Activated CD8-positive, alpha-beta memory T cell treated with anti-CD3 and anti-CD28 coated beads for 1 hour (primary cell): Measurements from ENCODE around the gene ANKS1B.
"Not testable (repeated sequence)": the region's sequence is repeated elsewhere in the genome, so short reads cannot be mapped to it uniquely, and the experiment has no call there.

ENCODE experiments used
- DNase-seq, 2 donors: peaks; one replicate each; pipeline ENCODE4 v3.0.0-alpha.2; 2020; ENCODE audit warnings: low read depth in 1 of 2; ENCODE audit errors: extremely low read depth in 1 of 2

ANKS1B gene

DNA sequence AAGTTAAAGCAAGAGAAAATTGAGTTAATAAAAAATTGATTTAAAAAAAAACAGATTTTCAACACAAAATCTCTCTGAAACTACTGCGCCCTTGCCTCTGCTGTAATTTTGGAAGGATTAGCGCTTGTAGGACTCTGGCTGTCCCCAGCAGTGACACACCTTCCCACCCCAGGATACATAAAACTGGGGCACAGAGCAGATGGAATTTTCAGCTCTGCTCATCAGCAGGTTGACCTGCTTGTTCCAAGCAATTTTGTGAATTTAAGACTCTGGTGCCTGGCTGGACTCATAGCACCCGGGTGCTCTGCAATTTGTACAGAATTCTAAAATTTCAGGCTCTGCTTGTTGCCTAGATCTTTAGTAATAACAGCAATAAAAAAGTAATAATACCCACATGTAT lies 595.0 kb downstream of the ANKS1B start:
- DNase-seq = no peak

DNA sequence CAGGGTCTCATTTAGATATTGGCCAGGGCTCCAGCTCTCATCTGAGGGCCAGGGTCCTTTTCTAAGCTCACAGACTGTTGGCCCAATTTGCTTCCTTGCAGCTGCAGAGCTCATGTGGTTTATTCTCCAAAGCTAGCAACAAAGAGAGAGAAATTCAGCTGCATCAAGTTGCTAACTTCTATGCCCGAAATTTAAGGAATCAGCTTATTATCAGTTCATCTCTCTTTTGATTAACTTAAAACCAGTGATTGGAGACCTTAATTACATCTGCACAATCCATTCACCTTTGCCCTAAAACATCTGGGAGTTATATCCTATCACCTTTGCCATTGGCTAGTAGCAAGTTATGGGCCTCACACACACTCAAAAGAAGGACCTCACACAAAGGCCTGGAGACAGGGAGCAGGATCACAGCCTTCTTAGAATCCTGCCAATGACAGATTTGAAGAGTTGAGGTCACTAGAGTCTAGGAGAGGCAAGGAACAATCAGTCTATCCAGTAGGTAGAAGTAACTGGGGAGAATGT lies 596.0 kb downstream of the ANKS1B start:
- DNase-seq = no peak

DNA sequence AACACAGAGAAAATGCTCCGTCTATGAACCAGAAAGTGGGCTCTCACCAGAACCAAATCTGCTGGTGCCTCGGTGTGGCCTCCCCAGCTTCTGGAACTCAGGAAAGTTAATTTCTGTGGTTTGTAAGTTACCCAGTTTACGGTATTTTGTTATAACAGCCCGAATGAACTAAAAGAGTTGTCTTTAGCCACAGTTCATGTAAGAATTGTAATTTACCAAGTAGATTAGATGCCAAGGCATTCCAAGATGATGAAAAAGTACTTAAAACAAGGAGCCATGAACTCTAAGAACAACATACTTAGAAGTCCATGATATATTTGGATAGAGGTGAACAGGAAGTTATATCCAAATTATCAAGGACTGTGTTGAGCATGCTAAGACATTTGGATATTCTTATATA lies 597.1 kb downstream of the ANKS1B start:
- DNase-seq = no peak

DNA sequence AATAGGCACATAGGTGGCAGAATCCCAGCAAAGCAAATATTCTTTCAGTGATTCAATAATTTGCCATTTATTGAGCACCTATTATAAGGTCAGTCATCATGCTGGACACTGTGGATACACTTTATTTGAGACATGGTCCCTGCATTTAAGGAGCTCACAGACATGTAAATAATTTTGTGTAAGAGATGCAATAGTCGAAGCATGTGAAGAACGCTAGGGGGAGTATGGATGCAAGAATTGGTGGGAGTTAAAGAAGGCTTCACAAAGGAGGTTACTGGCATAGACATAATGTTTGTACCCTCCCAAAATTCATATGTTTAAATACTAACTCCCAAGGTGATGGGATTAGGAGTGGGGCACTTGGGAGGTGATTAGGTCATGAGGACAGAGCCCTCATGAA lies 597.8 kb downstream of the ANKS1B start:
- DNase-seq = no peak

DNA sequence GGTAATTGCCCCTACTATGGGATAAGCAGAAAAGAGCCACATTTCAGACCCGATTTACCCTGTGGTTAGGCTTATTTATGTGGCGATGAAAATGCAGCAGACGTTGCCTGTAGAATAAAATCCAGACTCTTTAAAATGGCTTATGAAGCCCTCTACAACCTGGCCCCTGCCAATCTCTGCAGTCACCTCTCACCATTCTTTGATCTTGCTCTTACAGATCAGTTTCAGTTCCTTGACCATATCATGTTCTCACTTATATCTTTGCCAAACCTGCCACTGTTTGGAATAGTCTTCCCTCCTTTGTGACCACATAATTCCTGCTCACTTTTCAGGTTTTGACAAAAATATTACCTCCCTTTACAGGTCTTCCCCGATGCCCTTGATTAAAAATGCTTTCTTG lies 601.5 kb downstream of the ANKS1B start:
- DNase-seq = no peak

DNA sequence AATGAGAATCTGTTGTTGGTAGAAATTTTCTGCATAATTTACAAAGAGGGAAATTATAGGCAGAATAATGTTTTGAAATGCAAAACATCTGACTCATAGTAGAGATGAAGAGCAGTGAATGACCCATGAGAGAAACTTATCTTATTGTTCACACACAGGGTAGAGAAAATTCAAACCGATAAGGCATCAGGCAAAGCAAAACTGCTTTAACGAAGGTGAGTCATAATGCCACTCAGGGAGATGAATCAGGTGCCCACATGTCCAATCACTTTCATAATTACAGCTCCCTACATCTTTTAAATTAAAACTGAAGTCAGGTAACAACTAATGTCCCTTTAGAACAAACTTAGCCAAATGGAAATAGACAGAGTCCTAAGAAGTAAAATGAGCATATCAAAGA lies 602.7 kb downstream of the ANKS1B start:
- DNase-seq = no peak

DNA sequence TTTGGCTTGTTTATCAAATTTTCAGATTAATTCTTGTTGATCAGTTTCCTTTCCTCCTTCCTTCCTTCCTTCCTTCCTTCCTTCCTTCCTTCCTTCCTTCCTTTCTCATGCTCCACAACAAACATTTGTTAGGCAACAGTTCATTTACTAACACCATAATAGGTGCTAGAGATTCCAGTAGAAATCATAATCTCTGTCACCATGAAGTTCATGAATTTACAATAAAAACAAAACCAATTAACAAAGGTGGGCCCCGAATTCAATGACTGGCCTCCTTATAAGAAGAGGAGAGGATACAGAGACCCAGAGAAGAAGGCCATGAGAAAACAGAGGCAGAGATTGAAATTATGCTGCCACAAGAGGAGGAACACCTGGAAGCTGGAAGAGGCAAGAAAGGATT lies 604.0 kb downstream of the ANKS1B start:
- no peak for DNase-seq

DNA sequence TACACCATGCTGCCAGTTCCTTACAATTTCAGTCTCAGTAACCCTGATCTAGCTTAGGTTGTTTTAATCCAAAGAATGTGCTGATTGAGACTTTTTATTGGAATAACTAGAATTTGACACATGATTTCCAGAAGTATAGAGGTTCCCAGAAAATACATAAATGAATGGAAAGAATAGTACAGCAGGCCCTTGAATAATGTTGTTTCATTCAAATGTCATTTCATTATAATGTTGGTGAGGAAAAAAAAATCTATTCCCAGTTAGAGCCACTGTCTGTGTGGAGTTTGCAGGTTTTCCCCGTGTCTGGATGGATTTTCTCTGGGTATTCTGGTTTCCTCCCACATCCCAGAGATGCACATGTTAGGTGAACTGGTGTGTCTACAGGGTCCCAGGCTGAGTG lies 610.7 kb downstream of the ANKS1B start:
- DNase-seq = no peak

DNA sequence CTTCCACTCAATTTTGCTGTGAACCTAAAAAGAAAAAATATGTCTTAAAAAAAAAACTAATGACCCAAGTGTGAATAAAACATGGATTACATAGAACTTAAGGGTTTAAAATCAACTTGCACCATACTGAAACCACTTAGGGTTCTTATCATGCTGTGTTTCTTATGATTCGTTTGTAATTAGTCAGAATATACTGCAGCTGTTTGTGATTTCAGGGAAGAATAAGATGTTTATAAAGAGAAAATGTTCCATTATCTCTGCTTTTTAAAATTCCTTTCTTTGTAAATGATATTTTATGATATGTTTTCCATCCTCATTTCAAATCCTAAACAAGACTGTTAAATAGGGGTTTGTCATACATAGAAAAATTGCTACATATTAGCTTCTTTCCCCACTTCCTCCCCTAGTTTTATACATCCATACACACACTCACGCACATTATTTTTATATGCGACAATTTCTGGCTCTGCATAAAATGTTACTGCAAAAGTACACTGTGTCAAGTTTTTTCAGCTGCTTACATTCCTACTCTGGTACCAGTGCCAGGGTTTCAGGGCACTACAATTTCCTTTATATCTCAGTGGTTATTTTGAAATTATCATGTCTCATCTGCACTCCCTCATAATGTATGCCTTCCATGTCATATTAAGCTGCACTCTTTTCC lies 612.3 kb downstream of the ANKS1B start:
- no peak for DNase-seq

DNA sequence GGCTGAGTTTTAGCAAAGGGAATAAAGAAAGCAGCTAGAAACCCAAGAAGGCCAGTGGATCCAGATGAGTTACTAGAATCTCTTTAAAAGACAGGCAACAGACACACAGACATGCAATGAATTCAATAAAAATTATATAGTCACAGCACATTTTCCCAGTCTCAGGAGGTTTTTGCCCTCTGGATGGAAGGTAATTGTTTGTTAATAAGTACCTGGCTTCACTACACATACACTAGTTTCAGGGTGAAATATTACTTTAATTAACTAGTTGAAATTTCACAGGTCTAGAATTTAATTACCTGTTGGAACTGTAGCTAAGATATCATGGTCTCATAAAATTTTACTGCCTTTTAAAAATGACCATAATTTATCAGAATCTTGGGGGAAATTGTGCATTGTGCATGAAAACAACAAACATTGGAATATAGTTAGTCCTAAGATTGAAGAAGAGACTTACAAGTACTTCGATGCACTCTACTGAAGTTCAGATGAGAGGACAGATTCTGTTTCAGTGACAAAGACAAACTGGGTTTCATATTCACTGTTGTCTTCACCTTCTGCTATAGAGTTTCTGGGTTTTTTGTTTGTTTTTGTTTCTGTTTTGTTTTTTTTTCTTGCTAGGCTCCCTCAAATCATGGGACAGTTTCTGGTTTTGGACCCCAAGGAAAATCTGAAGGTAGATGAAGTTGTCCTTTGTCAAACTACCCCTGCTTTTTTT lies 614.2 kb downstream of the ANKS1B start:
- no peak for DNase-seq

DNA sequence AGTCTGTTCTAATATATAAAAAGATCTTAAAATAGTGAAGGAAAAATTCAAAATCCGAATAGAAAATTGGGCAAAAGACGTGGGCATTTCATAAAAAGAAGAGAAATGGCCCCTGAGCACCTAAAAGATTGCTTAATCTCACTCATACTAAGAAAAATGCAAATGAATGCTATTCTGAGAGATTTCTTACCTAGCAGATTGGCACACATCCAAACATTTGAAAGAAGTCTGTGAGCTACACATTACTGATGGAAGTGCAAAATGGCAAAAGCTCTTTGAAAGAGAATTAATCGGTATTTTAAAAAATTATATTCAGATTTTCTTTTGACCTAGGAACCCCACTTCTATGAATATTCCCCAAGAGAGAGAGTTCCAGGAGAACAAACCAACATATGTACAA lies 617.6 kb downstream of the ANKS1B start:
- no peak for DNase-seq

DNA sequence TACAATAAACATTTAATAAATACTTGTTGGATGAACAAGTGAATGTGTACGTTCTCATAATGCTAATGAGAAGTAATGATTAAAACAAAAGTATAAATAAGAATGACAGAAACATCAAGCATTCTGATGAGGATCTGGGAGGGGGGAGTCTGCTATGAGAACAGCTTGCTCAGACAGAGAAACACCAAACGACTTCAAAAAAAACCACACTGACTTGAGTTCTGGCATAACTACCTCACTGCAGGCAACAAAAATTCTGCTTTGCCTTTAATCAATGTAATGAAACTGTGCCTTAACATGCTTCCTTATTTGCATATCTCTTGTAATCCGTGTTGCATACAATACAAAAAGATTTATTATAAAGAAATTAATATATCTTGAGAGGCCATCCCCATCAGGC lies 632.5 kb downstream of the ANKS1B start:
- no peak for DNase-seq

DNA sequence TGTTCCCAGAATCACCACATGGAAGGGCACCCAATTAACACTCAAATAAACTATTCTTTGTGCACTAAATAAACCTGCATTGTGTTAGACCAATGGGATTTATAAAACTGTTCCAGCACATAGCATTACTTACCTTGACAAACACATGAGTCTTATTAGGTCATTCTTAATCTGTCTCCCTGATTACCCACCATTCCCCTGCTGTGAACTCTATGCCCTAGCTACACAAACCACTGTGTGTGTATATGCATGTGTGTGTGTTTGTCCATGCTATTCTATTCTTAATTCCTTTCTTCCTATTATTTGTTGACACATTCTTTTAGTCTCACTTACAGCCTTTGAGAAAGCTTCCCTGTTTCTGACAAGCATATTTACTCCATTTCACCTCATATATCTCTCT lies 640.8 kb downstream of the ANKS1B start:
- DNase-seq = no peak

DNA sequence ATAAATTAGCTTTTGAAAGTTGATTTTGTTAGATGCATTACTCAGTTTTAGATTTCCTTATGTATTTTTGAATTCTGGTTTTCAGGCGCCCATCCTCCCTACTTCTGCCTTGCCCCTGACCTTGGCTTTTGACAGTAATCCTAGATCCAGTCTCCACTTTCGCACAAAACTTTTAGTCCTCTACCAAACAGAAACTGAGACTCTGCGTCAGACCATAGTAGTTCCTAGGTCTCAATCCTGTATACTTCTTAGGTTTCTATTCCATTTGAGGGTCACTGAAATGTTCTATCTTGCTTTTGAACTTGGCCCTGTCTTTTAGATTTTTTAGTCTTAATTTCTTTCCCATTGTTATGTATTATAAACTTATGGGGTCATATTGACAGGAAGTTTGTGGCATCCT lies 645.1 kb downstream of the ANKS1B start:
- DNase-seq = no peak

DNA sequence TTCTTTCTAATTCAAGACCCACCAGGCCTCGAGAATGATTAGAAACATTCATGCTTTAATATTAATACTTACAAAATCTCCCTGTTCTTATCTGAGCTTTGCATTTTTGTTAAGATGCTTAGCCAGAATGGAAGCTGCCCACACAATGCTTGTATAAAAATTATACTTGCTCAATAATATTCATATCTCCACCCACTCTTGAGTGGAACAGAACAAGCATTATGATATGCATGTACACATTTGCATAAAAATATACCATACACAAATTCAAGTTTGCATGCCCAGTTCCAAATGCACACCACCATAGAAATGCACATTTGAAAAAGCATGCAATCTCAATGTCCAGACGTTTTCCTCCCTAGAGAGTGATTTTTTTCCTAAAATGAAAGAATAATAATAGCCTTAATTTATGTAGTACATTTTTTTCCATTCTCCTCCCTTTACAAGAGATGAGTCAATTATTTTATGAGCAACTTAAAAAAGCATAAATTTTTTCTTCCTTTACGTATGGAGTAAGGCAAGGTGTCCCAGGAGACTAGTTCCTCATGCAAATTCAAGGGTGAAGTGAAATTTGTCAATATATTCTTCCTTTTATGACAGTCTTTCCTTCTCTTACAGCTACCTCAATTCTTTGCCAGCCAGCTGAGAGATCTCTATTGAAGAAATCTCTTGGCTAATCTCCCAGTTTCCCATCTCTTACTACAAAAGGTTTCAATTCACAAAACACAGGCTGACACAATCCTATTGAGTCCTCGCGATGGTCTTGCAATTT lies 650.3 kb downstream of the ANKS1B start:
- no peak for DNase-seq

DNA sequence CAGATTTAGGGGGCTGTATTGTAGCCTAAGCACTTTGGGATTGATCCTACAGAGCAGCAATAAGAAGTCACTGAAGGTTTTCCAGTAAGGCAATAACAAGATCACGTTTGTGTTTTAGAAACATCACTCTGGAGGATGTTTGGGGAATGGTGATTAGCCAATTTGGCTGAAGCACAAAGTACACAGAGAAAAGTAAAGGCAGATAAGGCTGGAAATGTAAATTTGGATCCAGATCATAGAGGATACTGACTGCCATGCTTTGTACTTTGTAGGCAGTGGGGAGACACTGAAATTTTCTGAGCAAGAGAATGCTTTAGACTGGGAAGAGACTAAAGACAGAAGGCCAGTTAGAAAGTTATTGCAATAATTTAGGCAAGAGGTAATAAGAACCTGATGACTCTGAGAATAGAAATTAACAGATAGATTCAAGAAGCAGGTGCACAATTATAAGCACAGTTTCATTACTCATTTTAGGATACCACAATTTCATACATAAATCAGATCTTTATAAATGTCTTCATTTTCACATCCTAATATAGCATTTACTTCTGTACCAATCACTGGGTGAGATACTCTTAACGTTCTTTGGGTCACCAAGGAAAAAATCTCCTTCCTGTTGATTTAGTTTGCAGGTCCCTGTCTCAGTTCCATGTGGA lies 651.7 kb downstream of the ANKS1B start:
- DNase-seq = no peak

DNA sequence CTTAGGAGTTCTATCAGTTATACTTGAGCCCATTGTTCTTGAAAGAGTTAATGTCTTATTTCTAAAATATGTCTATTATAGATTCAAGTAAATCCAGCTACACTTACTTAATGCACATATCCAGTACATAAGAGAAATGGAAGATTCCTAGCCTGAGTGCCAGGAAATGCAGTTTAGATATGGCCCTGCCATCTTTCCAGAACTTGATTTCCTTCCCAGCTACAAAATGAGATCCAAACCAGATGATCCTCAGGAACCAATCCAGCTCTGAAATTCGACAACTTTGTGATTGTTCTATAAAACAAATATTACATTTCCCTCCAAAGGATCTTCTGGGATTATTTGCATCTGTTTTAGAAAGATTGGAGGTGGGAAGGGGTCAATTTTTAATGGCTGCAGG lies 654.5 kb downstream of the ANKS1B start:
- no peak for DNase-seq

DNA sequence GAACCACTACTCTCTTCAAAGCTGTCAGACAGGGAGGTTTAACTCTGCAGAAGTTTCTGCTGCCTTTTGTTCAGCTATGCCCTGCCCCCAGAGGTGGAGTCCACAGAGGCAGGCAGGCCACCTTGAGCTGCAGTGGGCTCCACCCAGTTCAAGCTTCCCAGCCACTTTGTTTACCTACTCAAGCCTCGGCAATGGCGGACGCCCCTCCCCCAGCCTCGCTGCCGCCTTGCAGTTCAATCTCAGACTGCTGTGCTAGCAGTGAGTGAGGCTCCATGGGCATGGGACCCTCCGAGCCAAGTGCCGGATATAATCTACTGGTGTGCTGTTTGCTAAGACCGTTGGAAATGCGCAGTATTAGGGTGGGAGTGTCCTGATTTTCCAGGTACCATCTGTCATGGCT lies 663.5 kb downstream of the ANKS1B start:
- not testable (repeated sequence) for DNase-seq

DNA sequence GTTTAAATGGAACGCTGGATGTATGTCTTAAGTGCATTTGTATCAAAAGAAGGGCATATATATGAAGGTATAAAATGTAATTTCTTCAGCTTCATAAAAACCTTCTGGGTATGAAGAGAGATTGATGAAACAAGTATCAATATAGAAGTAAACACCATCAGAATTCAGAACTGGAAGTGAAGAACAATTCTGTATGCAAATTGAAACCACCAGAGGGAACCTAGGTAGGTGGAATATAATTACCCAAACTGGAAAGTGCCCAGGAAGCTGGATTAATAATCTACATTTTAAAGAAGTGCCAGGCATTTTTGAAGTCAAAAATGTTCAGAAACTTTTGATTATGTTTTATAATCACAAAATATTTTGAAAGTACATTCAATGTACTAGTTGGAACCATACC lies 673.4 kb downstream of the ANKS1B start:
- no peak for DNase-seq

DNA sequence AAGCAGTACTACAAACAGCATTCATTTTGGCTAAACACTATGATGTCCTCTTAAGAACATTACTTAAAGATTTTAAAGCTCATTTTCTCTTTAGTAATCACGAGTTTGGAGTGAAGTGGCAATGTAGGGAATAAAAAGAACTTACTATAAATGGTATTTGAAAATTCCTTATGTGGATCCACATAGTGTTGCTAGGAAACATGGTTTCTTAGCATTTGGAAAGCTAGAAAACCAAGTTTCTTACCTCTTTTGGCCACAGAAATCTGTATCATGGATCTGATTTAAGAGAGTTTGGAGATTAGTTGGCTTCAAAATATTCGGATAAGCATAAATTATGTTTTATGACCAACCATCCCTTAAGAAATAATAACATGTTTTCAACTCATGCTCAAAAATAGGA lies 674.9 kb downstream of the ANKS1B start:
- no peak for DNase-seq

DNA sequence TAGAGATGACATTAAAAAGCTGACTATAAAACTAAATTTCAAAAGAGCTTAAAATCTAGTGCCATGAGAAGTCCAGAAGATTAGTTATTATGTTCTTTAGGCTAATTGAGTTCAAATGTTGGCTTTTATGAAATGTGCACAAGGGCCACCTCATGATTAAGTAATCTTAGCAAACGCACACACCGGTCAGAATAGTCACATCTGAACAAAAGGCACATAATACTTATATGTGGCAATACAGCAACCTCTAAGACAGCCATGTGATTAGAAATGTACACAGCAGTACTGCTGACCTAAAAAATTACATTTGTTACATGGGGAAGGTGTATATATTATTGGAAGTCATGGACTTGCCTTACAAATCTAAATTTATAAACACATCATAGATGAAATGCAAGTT lies 681.9 kb downstream of the ANKS1B start:
- no peak for DNase-seq
